Activated CD8-positive, alpha-beta T cell treated with anti-CD3 and anti-CD28 coated beads for 36 hours (primary cell): ENCODE results near the gene FAM20C. TPM values are rescaled to one million over a fixed set of nuclear protein-coding genes. Genes with fewer than 3 reads are reported as not detected.

Experiments
- ATAC-seq: fragments of 200-7000 bp; cut with Tn5 transposase; one replicate; pipeline ENCODE4 v1.10.0; 2021; ENCODE audit warnings: mild to moderate bottlenecking, moderate library complexity
- CTCF ChIA-PET: fragments of 350-600 bp; sonication (Branson Sonifier 250); formaldehyde crosslinking; loops from one replicate; lab custom pipeline; 2021; ENCODE audit warnings: antibody characterized with exemption; lab: Charles Lee
- POLR2A ChIA-PET: fragments of 350-600 bp; sonication (Branson Sonifier 250); formaldehyde crosslinking; loops from one replicate; lab custom pipeline; 2021; ENCODE audit warnings: antibody characterized with exemption; lab: Charles Lee
- DNase-seq: peaks from one replicate; pipeline ENCODE4 v3.0.0-alpha.2; 2020
- H3K27ac Mint-ChIP-seq: one replicate; pipeline ENCODE4 v1.8.0; 2021; ENCODE audit warnings: mild to moderate bottlenecking, mixed read lengths
- H3K27me3 Mint-ChIP-seq: one replicate; pipeline ENCODE4 v1.8.0; 2021; ENCODE audit warnings: mixed read lengths
- H3K36me3 Mint-ChIP-seq: one replicate; pipeline ENCODE4 v1.8.0; 2021; ENCODE audit warnings: low read depth, mixed read lengths
- H3K4me1 Mint-ChIP-seq: one replicate; pipeline ENCODE4 v1.8.0; 2021; ENCODE audit warnings: low read depth, mixed read lengths
- H3K4me3 Mint-ChIP-seq: one replicate; pipeline ENCODE4 v1.8.0; 2021; ENCODE audit warnings: mild to moderate bottlenecking, moderate library complexity, mixed read lengths
- H3K9me3 Mint-ChIP-seq: one replicate; pipeline ENCODE4 v1.8.0; 2021; ENCODE audit warnings: mixed read lengths
- intact Hi-C: fragments of 100-400 bp; cut with micrococcal nuclease; formaldehyde crosslinking; loops from one replicate; pipeline ENCODE4 v1.10.0; 2022
- total RNA-seq, 2 experiments: library from RNA; stranded (reverse); gene quantifications; one replicate each; pipeline ENCODE4 v1.2.3, GENCODE V29; 2021
- TF ChIP-seq, protein P1 (sequence below): fragments of 200-600 bp; IDR thresholded peaks from one replicate; pipeline ENCODE4 v1.8.0; 2022; ENCODE audit warnings: antibody characterized with exemption, mild to moderate bottlenecking

The FAM20C gene
- total RNA-seq, 2 experiments from 2014 or later: 0.29 to 1.1 TPM

DNA sequence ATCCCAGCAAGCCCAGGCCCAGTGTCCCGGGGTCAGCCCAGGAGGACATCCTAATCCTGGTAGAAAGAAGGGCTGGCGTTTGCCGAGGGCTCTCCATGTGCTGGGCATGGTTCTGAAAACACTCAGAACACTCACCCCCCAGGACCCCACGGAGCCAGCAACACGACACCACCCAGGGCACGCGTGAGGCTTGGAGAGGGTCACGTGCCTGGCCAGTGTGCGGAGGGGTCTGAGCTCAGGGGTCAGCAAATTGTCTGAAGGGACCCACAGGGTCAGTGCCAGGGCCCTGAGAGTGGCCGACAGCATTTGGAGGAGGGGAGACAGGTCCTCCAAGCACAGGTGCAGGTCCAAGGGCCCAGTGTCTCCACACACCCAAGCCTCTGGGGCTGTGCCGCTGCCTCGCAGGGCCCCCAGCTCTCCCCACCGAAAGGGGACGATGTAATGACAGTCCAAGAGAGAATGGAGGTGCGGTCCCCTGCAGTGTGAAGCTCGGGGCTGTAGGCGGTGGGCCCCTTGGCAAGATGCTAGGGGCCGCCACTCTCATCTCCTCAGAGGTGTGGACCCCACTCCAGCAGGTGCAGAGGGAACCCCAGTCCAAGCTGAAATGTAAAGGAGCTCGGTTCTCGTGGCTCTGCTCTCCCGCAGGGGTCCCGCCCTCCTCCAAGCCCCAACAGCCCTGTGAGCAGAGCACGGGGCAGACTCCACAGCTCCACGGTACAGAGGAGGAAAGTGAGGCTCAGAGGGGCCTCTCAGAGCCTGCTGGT is 105.4 kb downstream of the FAM20C start:
- no peaks in the 10 kb centered on the region for H3K36me3 Mint-ChIP-seq
- no peaks in the 10 kb centered on the region for H3K4me1 Mint-ChIP-seq
- no peak overlapping the region for H3K4me3 Mint-ChIP-seq
- H3K27me3 Mint-ChIP-seq: peaks cover 12% of the 10 kb centered on the region
- no peak for DNase-seq
- TF ChIP-seq, protein P1, sequence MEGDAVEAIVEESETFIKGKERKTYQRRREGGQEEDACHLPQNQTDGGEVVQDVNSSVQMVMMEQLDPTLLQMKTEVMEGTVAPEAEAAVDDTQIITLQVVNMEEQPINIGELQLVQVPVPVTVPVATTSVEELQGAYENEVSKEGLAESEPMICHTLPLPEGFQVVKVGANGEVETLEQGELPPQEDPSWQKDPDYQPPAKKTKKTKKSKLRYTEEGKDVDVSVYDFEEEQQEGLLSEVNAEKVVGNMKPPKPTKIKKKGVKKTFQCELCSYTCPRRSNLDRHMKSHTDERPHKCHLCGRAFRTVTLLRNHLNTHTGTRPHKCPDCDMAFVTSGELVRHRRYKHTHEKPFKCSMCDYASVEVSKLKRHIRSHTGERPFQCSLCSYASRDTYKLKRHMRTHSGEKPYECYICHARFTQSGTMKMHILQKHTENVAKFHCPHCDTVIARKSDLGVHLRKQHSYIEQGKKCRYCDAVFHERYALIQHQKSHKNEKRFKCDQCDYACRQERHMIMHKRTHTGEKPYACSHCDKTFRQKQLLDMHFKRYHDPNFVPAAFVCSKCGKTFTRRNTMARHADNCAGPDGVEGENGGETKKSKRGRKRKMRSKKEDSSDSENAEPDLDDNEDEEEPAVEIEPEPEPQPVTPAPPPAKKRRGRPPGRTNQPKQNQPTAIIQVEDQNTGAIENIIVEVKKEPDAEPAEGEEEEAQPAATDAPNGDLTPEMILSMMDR: no peak
- no peak for ATAC-seq
- CTCF ChIA-PET: no interaction called here
- POLR2A ChIA-PET: no interaction called here
- no peaks in the 10 kb centered on the region for H3K9me3 Mint-ChIP-seq
- intact Hi-C loops: no loop called here
- no peak overlapping the region for H3K27ac Mint-ChIP-seq

DNA sequence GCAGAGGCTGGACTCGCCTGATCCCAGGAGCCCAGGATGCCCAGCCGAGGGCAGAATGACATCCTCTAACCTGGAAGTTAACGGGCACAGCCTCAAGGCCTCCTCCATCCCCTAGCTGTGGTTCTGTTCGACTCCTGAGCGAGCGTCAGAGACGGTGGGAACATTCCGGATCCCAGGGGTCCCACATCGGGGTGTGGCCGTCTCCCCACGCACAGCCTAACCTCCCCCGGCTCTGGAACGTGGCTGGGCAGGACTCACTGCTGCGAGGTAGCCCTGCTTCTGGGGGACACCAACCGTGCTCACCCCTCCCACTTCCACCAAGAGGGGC is 106.0 kb downstream of the FAM20C start:
- ATAC-seq: no peak
- Mint-ChIP-seq H3K36me3 (no peaks in the 10 kb centered on the region), H3K9me3 (no peaks in the 10 kb centered on the region), H3K27ac (no peak overlapping the region), H3K4me3 (no peak overlapping the region), H3K27me3 (peaks cover 7% of the 10 kb centered on the region), H3K4me1 (no peaks in the 10 kb centered on the region)
- TF ChIP-seq, protein P1: no peak
- CTCF ChIA-PET: no interaction called here
- no peak for DNase-seq
- POLR2A ChIA-PET: no interaction called here
- intact Hi-C loops: no loop called here

DNA sequence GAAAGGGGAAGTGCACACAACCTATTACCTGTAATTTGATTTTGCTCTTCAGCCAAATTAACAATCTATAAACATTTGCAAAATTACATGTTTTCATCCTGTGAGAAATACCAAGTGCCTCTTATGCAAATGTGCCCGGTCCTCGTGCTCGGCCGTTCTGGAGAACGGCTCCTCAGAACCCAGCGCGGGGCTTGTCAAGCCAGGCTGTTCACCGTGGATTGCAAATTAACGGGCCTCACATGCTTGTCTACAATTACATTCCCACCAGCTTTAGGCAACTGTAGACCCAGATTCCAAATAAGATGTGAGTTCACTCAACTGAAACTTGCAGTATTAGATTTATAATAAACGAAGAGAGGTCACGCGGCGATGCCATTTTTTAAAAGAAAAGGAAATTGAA is 106.4 kb downstream of the FAM20C start:
- ATAC-seq (no peak), DNase-seq (no peak)
- ChIA-PET CTCF (no interaction called here), POLR2A (no interaction called here)
- Mint-ChIP-seq H3K36me3 (no peaks in the 10 kb centered on the region), H3K27ac (no peak overlapping the region), H3K9me3 (no peaks in the 10 kb centered on the region), H3K4me1 (no peaks in the 10 kb centered on the region), H3K4me3 (no peak overlapping the region), H3K27me3 (peaks cover 7% of the 10 kb centered on the region)
- TF ChIP-seq, protein P1: no peak
- intact Hi-C loops: no loop called here

DNA sequence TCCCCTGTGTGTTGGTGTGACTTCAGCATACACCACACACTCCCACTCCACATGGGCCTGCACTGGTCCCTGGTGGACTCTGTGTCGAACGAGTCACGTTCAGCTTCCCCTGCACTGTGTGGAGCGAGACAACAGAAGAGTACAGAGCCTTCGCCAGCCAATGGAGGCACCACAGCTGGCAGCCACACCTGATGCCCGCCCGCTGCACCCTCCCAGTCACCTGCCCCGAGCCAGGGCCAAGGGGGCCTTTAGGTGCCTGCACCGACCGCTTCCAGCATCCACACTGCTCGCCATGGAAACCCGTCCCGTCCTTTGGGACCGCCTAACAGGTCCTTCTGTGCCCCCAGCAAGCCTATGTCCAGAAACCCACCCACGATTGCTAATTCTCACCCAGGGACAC is 106.8 kb downstream of the FAM20C start:
- intact Hi-C loops: no loop called here
- H3K4me1 Mint-ChIP-seq: no peaks in the 10 kb centered on the region
- no peak overlapping the region for H3K4me3 Mint-ChIP-seq
- peaks cover 7% of the 10 kb centered on the region for H3K27me3 Mint-ChIP-seq
- no peak overlapping the region for H3K27ac Mint-ChIP-seq
- TF ChIP-seq, protein P1: no peak
- ATAC-seq (no peak), DNase-seq (no peak)
- H3K36me3 Mint-ChIP-seq: no peaks in the 10 kb centered on the region
- ChIA-PET POLR2A (no interaction called here), CTCF (no interaction called here)
- no peaks in the 10 kb centered on the region for H3K9me3 Mint-ChIP-seq

DNA sequence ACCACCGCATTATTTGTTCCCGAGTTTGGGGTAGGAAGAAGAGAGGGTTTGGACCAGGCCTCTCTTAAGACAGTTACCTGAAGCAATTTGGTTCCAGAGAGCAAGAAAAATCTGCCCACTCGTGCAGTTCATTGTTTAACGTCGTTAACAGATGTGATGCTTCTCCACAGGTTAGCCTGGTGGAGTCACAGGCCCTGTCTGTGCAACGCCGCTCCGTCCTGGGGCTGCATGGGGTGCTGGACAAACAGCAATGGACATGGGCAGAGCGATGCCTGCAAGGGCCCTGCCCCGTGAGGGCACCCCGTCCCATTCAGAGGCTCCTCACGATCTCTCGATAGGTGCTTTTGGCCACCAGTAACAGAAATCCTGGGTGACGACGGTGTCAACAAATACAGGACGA is 107.3 kb downstream of the FAM20C start:
- Mint-ChIP-seq H3K27me3 (peaks cover 3% of the 10 kb centered on the region), H3K9me3 (no peaks in the 10 kb centered on the region), H3K4me3 (no peak overlapping the region), H3K27ac (no peak overlapping the region), H3K4me1 (no peaks in the 10 kb centered on the region), H3K36me3 (no peaks in the 10 kb centered on the region)
- ATAC-seq (no peak), DNase-seq (no peak)
- intact Hi-C loops: no loop called here
- POLR2A ChIA-PET: no interaction called here
- CTCF ChIA-PET: no interaction called here
- TF ChIP-seq, protein P1: no peak
